ENCODE data around the gene USP6.

DNA sequence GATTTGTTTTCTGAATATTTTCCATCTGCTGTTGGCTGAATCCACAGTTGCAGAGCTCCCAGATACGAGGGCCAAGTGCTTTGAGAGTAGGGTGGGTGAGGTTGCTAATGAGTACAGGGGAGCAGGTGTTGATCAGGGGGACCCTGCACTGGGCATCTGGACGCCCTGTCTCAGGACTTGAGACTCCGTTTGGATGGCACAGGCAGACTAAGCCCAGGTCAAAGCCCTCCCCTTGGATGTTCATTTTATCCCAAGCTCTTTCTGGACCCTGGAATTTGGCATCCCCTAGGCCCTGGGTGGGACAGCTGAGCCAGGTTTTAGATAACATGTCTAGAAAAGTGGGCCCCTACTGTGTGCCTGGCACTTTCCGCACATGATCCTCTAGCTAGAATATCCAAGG is 12.1 kb downstream of the USP6 start:
- TF ChIP-seq, protein P1, sequence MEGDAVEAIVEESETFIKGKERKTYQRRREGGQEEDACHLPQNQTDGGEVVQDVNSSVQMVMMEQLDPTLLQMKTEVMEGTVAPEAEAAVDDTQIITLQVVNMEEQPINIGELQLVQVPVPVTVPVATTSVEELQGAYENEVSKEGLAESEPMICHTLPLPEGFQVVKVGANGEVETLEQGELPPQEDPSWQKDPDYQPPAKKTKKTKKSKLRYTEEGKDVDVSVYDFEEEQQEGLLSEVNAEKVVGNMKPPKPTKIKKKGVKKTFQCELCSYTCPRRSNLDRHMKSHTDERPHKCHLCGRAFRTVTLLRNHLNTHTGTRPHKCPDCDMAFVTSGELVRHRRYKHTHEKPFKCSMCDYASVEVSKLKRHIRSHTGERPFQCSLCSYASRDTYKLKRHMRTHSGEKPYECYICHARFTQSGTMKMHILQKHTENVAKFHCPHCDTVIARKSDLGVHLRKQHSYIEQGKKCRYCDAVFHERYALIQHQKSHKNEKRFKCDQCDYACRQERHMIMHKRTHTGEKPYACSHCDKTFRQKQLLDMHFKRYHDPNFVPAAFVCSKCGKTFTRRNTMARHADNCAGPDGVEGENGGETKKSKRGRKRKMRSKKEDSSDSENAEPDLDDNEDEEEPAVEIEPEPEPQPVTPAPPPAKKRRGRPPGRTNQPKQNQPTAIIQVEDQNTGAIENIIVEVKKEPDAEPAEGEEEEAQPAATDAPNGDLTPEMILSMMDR (IDR thresholded peaks at IDR 0.05) = no peak
- TF ChIP-seq POLR2A (IDR thresholded peaks at IDR 0.05) = no peak
